Mammary epithelial cell (primary cell): ENCODE data around the gene PLEKHO1.

Experiments
- CTCF ChIP-seq, 2 donors: IDR thresholded peaks in 1 of 2; conservative IDR thresholded peaks in 1 of 2; 2 replicates each; pipeline ENCODE4 v1.5.1; 2011 to 2012; ENCODE audit warnings: inconsistent platforms in 2 of 2, low read length in 2 of 2, mild to moderate bottlenecking in 2 of 2, control low read depth in 1 of 2, low read depth in 1 of 2; ENCODE audit not compliant: insufficient read depth in 1 of 2; ENCODE audit errors: extremely low read depth in 1 of 2
- EZH2 ChIP-seq: IDR thresholded peaks from 2 replicates; pipeline ENCODE4 v1.6.1; 2012; ENCODE audit warnings: low read length, inconsistent platforms, borderline replicate concordance

- TF ChIP-seq CTCF (conservative IDR thresholded peaks at IDR 0.05 in 1 of 2, IDR thresholded peaks at IDR 0.05 in 1 of 2; ENCODE audit: extremely low read depth in 1 of 2, insufficient read depth in 1 of 2, low read depth in 1 of 2, low read length in 2 of 2): peak in 1 of 2 donors; percentile 17
- TF ChIP-seq EZH2: no peak
Measured at GRCh38 chr1:150161747-150162581, 12.2 kb downstream of the PLEKHO1 start.
